Measurements from ENCODE around the gene THAP4.

THAP4 gene

GRCh38 chr2:241668839-241669238 is 31.9 kb upstream of the THAP4 start (continued):
- TF ChIP-seq OSR1 (CRISPR knock-in tag; IDR thresholded peaks at IDR 0.05) (no peak), BACH2 (CRISPR knock-in tag; IDR thresholded peaks at IDR 0.05; ENCODE audit: borderline replicate concordance) (no peak), GLIS3 (CRISPR knock-in tag; IDR thresholded peaks at IDR 0.05) (no peak), CSRNP3 (CRISPR knock-in tag; IDR thresholded peaks at IDR 0.05) (no peak), ZC3H10 (CRISPR knock-in tag; IDR thresholded peaks at IDR 0.05) (no peak), RARB (CRISPR knock-in tag; IDR thresholded peaks at IDR 0.05) (no peak)

DNA sequence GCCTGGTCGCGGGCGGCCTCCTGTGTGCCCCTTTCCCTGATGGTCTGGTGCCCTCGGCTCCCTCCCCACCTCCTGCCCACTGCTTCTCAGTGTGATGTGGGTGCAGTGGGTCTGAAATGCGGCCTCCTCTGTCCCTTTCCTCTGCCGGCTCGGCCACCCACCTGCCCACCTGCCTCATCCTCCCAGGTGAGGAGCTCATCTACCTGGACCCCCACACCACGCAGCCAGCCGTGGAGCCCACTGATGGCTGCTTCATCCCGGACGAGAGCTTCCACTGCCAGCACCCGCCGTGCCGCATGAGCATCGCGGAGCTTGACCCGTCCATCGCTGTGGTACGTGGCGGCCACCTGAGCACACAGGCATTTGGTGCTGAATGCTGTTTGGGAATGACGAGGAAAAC is 31.4 kb upstream of the THAP4 start:
- no peak for ATAC-seq
- TF ChIP-seq BACH2 (CRISPR knock-in tag; IDR thresholded peaks at IDR 0.05; ENCODE audit: borderline replicate concordance) (no peak), ARNTL (CRISPR knock-in tag; IDR thresholded peaks at IDR 0.05; ENCODE audit: borderline replicate concordance, low read depth) (no peak), PPARA (CRISPR knock-in tag; IDR thresholded peaks at IDR 0.05; ENCODE audit: borderline replicate concordance) (no peak), CREB5 (CRISPR knock-in tag; IDR thresholded peaks at IDR 0.05; ENCODE audit: low read depth) (no peak), ZNF70 (CRISPR knock-in tag; IDR thresholded peaks at IDR 0.05) (no peak), RARB (CRISPR knock-in tag; IDR thresholded peaks at IDR 0.05) (no peak), CSDC2 (CRISPR knock-in tag; IDR thresholded peaks at IDR 0.05) (no peak), PATZ1 (CRISPR knock-in tag; IDR thresholded peaks at IDR 0.05; ENCODE audit: borderline replicate concordance) (no peak), TOX (CRISPR knock-in tag; IDR thresholded peaks at IDR 0.05; ENCODE audit: borderline replicate concordance) (no peak), ZFP3 (CRISPR knock-in tag; IDR thresholded peaks at IDR 0.05) (no peak), ISL1 (CRISPR knock-in tag; IDR thresholded peaks at IDR 0.05) (no peak), ZNF8 (CRISPR knock-in tag; IDR thresholded peaks at IDR 0.05) (no peak)
- TF ChIP-seq, protein P1, sequence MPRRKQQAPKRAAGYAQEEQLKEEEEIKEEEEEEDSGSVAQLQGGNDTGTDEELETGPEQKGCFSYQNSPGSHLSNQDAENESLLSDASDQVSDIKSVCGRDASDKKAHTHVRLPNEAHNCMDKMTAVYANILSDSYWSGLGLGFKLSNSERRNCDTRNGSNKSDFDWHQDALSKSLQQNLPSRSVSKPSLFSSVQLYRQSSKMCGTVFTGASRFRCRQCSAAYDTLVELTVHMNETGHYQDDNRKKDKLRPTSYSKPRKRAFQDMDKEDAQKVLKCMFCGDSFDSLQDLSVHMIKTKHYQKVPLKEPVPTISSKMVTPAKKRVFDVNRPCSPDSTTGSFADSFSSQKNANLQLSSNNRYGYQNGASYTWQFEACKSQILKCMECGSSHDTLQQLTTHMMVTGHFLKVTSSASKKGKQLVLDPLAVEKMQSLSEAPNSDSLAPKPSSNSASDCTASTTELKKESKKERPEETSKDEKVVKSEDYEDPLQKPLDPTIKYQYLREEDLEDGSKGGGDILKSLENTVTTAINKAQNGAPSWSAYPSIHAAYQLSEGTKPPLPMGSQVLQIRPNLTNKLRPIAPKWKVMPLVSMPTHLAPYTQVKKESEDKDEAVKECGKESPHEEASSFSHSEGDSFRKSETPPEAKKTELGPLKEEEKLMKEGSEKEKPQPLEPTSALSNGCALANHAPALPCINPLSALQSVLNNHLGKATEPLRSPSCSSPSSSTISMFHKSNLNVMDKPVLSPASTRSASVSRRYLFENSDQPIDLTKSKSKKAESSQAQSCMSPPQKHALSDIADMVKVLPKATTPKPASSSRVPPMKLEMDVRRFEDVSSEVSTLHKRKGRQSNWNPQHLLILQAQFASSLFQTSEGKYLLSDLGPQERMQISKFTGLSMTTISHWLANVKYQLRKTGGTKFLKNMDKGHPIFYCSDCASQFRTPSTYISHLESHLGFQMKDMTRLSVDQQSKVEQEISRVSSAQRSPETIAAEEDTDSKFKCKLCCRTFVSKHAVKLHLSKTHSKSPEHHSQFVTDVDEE (CRISPR knock-in tag; IDR thresholded peaks at IDR 0.05), result no peak

GRCh38 chr2:241666627-241667400 is 29.9 kb upstream of the THAP4 start:
- TF ChIP-seq PATZ1 (CRISPR knock-in tag; IDR thresholded peaks at IDR 0.05; ENCODE audit: borderline replicate concordance) (no peak), ZNF8 (CRISPR knock-in tag; IDR thresholded peaks at IDR 0.05) (peak; percentile 30; the same call in 1 of the 2 replicates), CSRNP3 (CRISPR knock-in tag; IDR thresholded peaks at IDR 0.05) (no peak), ZFP3 (CRISPR knock-in tag; IDR thresholded peaks at IDR 0.05) (peak; percentile 52; the same call in 1 of the 2 replicates), SNAI2 (CRISPR knock-in tag; IDR thresholded peaks at IDR 0.05) (peak; percentile 39; the same call in 1 of the 2 replicates), ZNF565 (CRISPR knock-in tag; conservative IDR thresholded peaks at IDR 0.05; ENCODE audit: low read depth) (0 out of 2 replicates have a peak, but pooled peaks have one; percentile 55)
- TF ChIP-seq, protein P2, sequence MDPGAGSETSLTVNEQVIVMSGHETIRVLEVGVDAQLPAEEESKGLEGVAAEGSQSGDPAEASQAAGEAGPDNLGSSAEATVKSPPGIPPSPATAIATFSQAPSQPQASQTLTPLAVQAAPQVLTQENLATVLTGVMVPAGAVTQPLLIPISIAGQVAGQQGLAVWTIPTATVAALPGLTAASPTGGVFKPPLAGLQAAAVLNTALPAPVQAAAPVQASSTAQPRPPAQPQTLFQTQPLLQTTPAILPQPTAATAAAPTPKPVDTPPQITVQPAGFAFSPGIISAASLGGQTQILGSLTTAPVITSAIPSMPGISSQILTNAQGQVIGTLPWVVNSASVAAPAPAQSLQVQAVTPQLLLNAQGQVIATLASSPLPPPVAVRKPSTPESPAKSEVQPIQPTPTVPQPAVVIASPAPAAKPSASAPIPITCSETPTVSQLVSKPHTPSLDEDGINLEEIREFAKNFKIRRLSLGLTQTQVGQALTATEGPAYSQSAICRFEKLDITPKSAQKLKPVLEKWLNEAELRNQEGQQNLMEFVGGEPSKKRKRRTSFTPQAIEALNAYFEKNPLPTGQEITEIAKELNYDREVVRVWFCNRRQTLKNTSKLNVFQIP (CRISPR knock-in tag; IDR thresholded peaks at IDR 0.05; ENCODE audit: borderline replicate concordance, low read depth), result no peak
- TF ChIP-seq, protein P1 (CRISPR knock-in tag; IDR thresholded peaks at IDR 0.05), result peak; percentile 76; the same call in 1 of the 2 replicates
- ATAC-seq, result peak; percentile 71
